ENCODE results near the gene CSF2. TPM values are rescaled to one million over a fixed set of nuclear protein-coding genes. Genes with fewer than 3 reads are reported as not detected.

CSF2 gene
- total and polyA plus RNA-seq, 2 of the 4 experiments (the other 2 are of a cell fraction): 0.31 TPM; not detected in 1

DNA sequence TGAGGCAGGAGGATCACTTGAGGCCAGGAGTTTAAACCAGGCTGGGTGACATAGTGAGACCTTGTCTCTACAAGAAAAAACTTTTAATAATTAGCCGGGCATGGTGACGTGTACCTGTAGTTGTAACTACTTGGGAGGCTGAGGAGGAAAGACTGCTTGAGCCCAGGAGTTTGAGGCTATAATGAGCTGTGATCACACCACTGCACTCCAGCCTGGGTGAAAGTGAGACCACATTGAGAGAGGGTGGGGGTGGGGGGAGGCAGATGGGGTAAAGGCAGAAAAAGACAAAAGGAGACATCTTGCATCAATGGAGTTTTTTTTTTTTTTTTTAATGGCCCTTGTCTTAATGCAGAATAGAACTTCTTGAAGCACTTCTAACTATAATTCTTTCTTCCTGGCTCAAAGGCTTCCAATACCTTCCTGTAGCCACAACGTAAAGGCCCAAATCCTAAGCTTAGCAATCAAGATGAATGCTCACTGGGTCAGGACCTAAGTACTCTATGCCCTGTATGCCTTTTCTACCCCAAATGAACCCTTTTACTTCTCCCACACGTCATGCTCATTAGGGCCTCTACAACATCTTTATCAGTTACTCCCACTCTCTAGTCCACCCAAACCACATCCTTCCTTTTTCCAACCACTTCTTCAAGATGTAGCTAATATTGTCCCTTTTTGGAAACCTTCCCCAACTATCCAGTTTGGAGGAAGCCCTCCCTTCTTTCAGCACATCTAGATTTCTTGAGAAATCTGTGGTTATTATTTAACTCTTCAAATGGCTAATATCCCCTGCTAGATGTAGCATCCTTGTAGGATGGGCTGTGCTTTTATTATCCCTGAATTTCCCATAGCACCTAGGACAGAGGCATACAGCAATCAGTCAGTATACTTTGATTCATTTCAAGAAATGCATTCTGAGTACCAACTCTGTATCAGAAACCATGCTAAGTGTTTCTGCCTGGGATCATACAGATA lies 40.8 kb downstream of the CSF2 start:
- Histone ChIP-seq H2BK15ac (ENCODE audit: low read depth, low read length) (no peak overlapping the region), H2AK9ac (replicated peaks; ENCODE audit: low read depth, low read length, poor library complexity) (no peak overlapping the region), H3K36me3 (ENCODE audit: control insufficient read depth, insufficient read depth, low read length) (no peaks in the 10 kb centered on the region), H3K4me1 (ENCODE audit: control insufficient read depth, insufficient read depth, low read length) (no peaks in the 10 kb centered on the region; the same call in 1 of the 2 replicates), H3K4ac (ENCODE audit: low read depth, low read length) (no peak overlapping the region), H4K8ac (ENCODE audit: low read depth in 2 of 2, low read length in 2 of 2) (no peak overlapping the region), H2BK120ac (ENCODE audit: low read depth, low read length) (no peak overlapping the region), H3K4me2 (ENCODE audit: low read depth, low read length) (no peak overlapping the region), H3K14ac (replicated peaks; ENCODE audit: low read depth, low read length) (no peak overlapping the region), H4K5ac (ENCODE audit: low read depth, low read length) (no peak overlapping the region), H2AK5ac (ENCODE audit: low read depth, low read length) (no peak overlapping the region), H3K9me3 (ENCODE audit: control insufficient read depth, insufficient read depth, low read length) (no peaks in the 10 kb centered on the region; the same call in 1 of the 2 replicates), H3K79me1 (ENCODE audit: low read depth in 1 of 2, low read length in 2 of 2) (no peaks in the 10 kb centered on the region), H3K9me1 (ENCODE audit: insufficient read depth, low read length) (0 out of 2 replicates have a peak, but pooled peaks cover 2% of the 10 kb centered on the region), H2AFZ (replicated peaks; ENCODE audit: low read length, poor library complexity) (no peak overlapping the region), H3K18ac (ENCODE audit: low read depth, low read length) (no peak overlapping the region), H2BK5ac (ENCODE audit: low read depth, low read length, poor library complexity, severe bottlenecking) (no peak overlapping the region), H3K27ac (ENCODE audit: insufficient read depth, low read length) (no peak overlapping the region), H2BK20ac (ENCODE audit: low read depth, low read length) (no peak overlapping the region), H3K27me3 (ENCODE audit: control insufficient read depth, insufficient read depth, low read length) (no peaks in the 10 kb centered on the region), H3K4me3 (ENCODE audit: insufficient read depth, low read depth, low read length) (no peak overlapping the region), H4K20me1 (ENCODE audit: insufficient read depth, low read length) (no peaks in the 10 kb centered on the region), H3K23ac (ENCODE audit: low read depth, low read length) (no peak overlapping the region), H4K91ac (ENCODE audit: insufficient read depth, low read depth, low read length) (no peak overlapping the region), H3K56ac (ENCODE audit: extremely low read depth, insufficient read depth, low read length) (no peak overlapping the region), H3K9ac (ENCODE audit: low read depth, low read length) (no peak overlapping the region)
- WGBS, 2 experiments (ENCODE audit: extremely low coverage in 2 of 2, insufficient read length in 1 of 2): 67% methylated on average over 3 of the region's 4 CpGs; no CpG with 5 or more reads in 1 of the 2 experiments
- POLR2A ChIA-PET (ENCODE audit: unreplicated experiment): no interaction called here
- ATAC-seq (ENCODE audit: low read depth) (no peak), DNase-seq (no peak)
- dilution Hi-C loops (cut with HindIII; ENCODE audit: low sequenced_read_pairs, unreplicated experiment): no loop called here
- in situ Hi-C loops (cut with MboI; ENCODE audit: low sequenced_read_pairs): no loop called here
- CTCF ChIA-PET: interaction anchor here (0.6 to 0.8 kb wide), 2 partner anchors 10 to 20 kb away, joined by 3 to 4 read pairs; no protein-coding TSS in a partner anchor
- TF ChIP-seq RAD21 (IDR thresholded peaks at IDR 0.05; ENCODE audit: low read length) (no peak), SMC3 (IDR thresholded peaks at IDR 0.05; ENCODE audit: low read depth, low read length) (no peak), CEBPB (IDR thresholded peaks at IDR 0.05; ENCODE audit: low read depth, low read length) (no peak), MAZ (IDR thresholded peaks at IDR 0.05; ENCODE audit: borderline replicate concordance, low read depth, low read length) (no peak), FOS (IDR thresholded peaks at IDR 0.05; ENCODE audit: low read depth, low read length) (no peak), BHLHE40 (IDR thresholded peaks at IDR 0.05; ENCODE audit: low read depth, low read length) (no peak), NFE2L2 (IDR thresholded peaks at IDR 0.05; ENCODE audit: low read depth, low read length) (no peak), CHD1 (IDR thresholded peaks at IDR 0.05; ENCODE audit: low read depth, low read length) (no peak), POLR2A (IDR thresholded peaks at IDR 0.05; ENCODE audit: low read depth, low read length) (no peak), MXI1 (IDR thresholded peaks at IDR 0.05; ENCODE audit: borderline replicate concordance, low read depth, low read length) (no peak), RCOR1 (IDR thresholded peaks at IDR 0.05; ENCODE audit: insufficient replicate concordance, low read length) (no peak), RFX5 (IDR thresholded peaks at IDR 0.05; ENCODE audit: low read depth, low read length) (no peak)
- TF ChIP-seq, protein P1, sequence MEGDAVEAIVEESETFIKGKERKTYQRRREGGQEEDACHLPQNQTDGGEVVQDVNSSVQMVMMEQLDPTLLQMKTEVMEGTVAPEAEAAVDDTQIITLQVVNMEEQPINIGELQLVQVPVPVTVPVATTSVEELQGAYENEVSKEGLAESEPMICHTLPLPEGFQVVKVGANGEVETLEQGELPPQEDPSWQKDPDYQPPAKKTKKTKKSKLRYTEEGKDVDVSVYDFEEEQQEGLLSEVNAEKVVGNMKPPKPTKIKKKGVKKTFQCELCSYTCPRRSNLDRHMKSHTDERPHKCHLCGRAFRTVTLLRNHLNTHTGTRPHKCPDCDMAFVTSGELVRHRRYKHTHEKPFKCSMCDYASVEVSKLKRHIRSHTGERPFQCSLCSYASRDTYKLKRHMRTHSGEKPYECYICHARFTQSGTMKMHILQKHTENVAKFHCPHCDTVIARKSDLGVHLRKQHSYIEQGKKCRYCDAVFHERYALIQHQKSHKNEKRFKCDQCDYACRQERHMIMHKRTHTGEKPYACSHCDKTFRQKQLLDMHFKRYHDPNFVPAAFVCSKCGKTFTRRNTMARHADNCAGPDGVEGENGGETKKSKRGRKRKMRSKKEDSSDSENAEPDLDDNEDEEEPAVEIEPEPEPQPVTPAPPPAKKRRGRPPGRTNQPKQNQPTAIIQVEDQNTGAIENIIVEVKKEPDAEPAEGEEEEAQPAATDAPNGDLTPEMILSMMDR (conservative IDR thresholded peaks at IDR 0.05; ENCODE audit: low read depth, low read length): no peak
- TF ChIP-seq, protein P2, sequence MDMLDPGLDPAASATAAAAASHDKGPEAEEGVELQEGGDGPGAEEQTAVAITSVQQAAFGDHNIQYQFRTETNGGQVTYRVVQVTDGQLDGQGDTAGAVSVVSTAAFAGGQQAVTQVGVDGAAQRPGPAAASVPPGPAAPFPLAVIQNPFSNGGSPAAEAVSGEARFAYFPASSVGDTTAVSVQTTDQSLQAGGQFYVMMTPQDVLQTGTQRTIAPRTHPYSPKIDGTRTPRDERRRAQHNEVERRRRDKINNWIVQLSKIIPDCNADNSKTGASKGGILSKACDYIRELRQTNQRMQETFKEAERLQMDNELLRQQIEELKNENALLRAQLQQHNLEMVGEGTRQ (IDR thresholded peaks at IDR 0.05; ENCODE audit: low read depth, low read length): no peak
- no TSS peak for BruUV-seq (replicated peaks)
- intact Hi-C loops (cut with micrococcal nuclease): no loop called here
